GM18505 (cell line): Measurements from ENCODE around the gene PRSS1.
"Not testable (repeated sequence)": the region's sequence is repeated elsewhere in the genome, so short reads cannot be mapped to it uniquely, and the experiment has no call there.

Source experiments
- ATAC-seq: cut with Tn5 transposase; IDR thresholded peaks from one replicate; pipeline ENCODE4 v1.9.1; 2021; ENCODE audit not compliant: unreplicated experiment
- POLR2A ChIP-seq: IDR thresholded peaks from 4 replicates; pipeline ENCODE4 v1.6.1; 2011; ENCODE audit warnings: borderline replicate concordance; ENCODE audit not compliant: insufficient read depth, insufficient read length; ENCODE audit errors: extremely low read depth

PRSS1 gene

DNA sequence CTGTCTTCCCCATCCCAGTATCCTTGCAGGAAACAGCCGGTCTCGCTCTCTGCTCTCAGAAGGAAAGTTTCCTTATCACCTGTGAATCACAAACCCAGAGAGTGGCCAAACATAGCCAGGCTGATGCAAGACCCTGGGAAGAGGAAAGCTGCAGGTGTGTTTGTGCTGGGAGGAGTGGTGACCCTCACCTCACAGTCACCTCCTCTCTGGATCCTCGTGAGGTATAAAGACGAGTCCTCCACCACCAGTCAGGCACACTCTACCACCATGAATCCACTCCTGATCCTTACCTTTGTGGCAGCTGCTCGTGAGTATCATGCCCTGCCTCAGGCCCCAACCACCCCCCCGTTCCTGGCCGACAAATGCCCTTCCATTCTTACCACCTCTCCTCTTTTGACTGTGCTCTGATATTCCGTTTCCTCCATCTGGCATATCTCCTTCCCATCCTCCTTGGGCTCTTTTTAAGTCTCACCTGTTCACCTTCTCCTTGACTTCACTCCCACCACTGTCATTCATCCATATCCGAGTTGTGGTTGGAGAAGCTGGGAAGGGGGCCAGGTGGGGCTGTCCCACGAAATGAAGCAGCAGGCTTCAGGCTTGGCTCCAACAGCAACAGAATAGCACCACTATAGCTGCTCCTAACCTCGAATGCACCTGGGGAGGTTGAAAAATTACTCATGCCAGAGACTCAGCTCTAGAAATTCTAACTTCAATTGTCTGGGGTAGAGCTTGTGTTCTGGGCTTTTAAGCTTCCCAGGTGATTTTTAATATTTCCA is at the start of gene PRSS1:
PRSS1 (plus strand) TSS at position 255 of the 776 bp plus-strand sequence; CDS start at position 268, 13 bp downstream.
- ATAC-seq = no peak
- TF ChIP-seq POLR2A = no peak

GRCh38 chr7:142700935-142701334 is 48.3 kb upstream of the PRSS1 start:
- ATAC-seq = not testable (repeated sequence)

DNA sequence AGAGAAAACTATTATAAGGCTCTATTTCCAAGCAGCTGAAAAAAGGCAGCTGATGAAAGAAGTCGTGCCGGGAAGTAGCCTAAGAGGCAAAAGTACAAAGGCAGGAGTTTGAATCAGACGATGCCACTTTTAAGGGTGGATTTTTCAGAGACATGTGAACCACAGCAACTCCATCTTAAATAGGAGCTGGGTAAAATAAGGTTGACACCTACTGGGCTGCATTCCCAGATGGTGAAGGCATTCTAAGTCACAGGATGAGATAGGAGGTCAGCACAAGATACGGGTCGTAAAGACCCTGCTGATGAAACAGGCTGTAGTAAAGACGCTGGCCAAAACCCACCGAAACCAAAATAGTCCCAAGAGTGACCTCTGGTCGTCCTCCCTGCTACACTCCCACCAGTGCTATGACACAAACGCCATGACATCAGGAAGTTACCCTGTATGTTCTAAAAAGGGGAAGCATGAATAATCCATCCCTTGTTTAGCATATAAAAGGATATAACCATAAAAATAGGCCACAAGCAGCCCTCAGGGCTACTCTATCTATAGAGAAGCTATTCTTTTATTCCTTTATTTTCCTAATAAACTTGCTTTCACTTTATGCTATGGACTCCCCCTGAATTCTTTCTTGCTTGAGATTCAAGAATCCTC is 45.5 kb upstream of the PRSS1 start:
- TF ChIP-seq POLR2A = no peak
- ATAC-seq = no peak

DNA sequence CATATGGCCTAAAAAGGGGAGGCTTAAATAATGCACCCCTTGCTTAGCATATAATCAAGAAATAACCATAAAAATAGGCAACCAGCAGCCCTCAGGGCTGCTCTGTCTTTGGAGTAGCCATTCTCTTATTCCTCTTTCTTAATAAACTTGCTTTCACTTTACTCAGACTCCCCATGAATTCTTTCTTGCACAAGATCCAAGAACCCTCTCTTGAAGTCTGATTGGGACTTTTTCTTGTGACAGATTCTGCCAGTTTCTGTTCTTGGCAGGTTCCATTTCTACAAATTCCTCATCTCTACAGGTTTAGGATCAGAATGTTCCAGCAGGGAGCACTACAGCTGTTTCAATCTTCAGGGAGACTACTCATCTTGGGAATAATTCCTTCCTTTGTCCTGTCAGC is 40.5 kb upstream of the PRSS1 start:
- not testable (repeated sequence) for ATAC-seq

DNA sequence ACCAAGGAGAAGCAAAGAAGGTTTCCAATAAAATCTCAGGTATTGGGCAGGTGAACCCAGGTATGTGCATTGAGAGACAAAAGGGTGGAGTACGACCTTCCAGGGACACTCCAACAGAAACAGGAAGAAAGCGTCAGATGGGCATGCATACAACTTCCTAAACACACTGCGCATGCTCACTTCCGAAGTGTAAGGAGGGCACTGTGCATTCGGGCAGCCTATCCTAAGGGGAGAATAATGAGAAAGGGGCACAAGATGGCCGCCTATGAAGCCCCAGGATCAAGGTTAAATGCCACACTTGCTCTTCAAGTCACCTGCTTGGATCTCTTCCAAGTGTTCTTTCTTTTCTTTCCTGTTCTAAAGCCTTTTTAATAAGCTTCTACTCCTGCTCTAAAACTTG is 39.4 kb upstream of the PRSS1 start:
- no peak for ATAC-seq
- TF ChIP-seq POLR2A = no peak

GRCh38 chr7:142711196-142711595 is 38.1 kb upstream of the PRSS1 start:
- ATAC-seq = no peak
- TF ChIP-seq POLR2A = no peak

GRCh38 chr7:142711746-142712616 is 37.3 kb upstream of the PRSS1 start:
- TF ChIP-seq POLR2A = no peak
- ATAC-seq = no peak

DNA sequence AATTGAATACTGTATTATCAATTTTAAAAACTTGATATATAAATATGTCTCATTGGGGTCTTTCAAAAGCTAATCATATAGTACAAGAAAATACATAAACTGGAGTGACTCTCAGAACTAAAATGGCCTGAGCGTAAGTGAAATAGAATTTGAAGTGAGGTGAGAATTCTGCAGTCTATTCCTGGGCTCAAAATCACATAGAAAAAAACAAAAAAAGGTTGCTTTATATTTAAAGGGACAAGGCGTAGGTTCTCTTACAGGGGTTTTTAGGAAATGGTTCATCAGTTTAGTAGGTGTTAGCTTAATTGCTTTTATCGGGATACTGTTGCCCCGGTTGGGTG is 36.7 kb upstream of the PRSS1 start:
- TF ChIP-seq POLR2A = no peak
- no peak for ATAC-seq

GRCh38 chr7:142714375-142714774 is 34.9 kb upstream of the PRSS1 start:
- ATAC-seq = no peak
- TF ChIP-seq POLR2A = no peak

DNA sequence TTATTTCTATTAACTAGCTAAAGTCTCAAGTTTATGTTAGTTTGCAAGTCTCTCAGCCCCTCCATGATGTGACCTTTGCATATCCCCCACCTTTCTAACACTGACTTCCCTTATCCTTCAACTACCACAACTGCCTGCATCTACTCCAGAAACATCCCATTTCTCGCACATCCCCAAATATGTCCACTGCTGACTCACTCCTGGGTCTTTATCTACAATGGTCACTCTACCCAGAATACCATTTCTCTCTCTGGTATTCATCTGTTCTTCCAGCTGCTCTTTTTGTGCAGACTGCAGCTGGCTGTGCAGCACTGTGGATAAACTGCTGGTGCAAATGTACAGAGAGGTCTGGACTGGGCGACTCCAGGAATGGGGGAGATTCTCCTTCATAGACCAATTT is 32.7 kb upstream of the PRSS1 start:
- ATAC-seq = no peak
- no peak for TF ChIP-seq POLR2A

DNA sequence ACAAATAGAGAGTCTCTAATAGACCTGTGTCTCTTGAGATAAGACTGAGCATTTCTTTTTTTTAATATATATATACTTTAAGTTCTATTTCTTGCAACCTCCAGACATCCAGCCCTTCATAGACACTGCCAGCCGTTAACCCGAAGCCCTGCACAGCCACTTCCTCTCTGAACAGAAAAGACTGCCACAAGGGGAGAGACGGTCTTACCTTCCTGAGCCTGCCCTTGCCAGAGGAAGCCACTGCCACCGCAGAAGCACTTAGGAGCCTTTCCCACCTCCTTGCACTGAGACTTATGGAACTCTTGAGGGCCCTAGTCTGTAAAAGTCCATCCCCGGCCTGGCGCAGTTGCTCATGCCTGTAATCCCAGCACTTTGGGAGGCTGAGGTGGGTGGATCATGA is 31.8 kb upstream of the PRSS1 start:
- no peak for ATAC-seq
- TF ChIP-seq POLR2A = no peak

DNA sequence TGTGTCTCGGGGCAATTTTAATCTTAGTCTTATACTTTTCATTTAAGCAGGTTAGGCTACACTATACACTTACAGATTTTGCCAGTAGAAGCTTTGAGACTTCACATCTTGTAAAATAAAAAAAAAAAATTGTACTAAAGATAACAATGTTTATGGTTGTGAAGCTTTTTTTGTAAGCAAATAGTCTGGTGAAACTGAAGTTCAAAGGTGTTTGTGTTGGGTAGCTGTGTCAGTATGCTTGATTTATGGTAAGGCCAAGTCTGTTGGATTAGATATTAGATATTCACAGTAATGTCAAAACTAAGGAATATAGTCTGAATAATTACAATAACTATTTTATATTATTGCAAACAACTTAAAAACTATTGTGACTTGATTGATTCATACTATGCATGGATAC is 31.0 kb upstream of the PRSS1 start:
- ATAC-seq = no peak
- TF ChIP-seq POLR2A = no peak

DNA sequence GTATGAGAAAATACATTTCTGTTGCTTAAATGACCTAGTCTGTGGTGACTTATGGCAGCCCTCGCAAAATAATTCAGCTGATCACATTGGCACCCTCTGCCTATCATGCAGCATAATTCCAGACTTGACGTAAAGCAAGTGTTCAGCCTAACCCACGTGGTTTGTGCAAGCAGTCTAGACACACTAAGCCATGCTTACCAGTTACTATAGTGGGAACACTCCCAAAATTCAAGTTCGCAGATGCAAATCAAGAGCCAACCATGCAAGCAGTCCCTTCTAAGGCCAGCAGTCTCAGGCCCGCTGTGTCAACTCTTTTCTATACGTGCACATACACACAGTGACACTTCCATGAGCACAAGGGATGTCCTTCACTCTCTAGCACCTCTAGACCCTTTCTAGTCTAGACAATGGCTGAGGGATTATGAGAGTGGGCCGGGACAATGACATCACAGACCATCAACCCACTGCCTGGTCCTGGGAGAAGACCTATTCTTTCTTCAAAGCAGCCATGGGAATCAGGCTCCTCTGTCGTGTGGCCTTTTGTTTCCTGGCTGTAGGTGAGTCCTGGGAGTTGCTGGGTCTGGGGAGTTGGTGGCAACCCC is 29.0 kb upstream of the PRSS1 start:
- no peak for TF ChIP-seq POLR2A
- ATAC-seq = no peak
